ENCODE measurements around the gene DEDD.

- TF ChIP-seq CTCF (IDR thresholded peaks at IDR 0.05), result no peak
- no peak for TF ChIP-seq POLR2A (IDR thresholded peaks at IDR 0.05)
- no peak for TF ChIP-seq EP300 (IDR thresholded peaks at IDR 0.05)
Measured at GRCh38 chr1:161164901-161165610, 32.6 kb upstream of the DEDD start.
